Measurements from ENCODE around the gene SKOR1. TPM values are rescaled to one million over a fixed set of nuclear protein-coding genes. Genes with fewer than 3 reads are reported as not detected.
A peak's percentile ranks its signal among the peaks of the same experiment; 100 is the strongest.

SKOR1 gene
- total RNA-seq, 6 experiments from 2014 or later, result 0.05 to 0.21 (median 0.09) TPM; not detected in 1

DNA sequence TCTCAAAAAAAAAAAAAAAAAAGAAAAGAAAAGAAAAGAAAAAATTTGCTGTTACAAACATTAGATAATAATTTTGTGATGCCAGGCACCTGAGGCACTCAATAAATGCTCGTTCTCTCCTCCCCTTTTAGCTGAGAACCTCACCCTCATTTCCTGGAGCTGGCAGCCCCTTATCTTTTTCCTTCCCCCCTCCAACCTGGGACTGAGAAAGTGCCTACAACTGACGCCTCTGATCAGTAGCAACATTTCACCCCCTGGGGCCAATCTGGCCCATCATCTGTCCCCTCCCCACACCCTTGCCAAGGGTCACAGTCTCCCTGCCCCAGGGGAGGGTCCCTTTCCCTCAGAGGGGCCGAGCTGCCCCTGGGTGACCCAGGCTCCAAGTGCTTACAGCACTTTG is 27.1 kb downstream of the SKOR1 start:
- no peaks in the 10 kb centered on the region for H3K4me1 ChIP-seq
- no peaks in the 10 kb centered on the region for H3K9me3 ChIP-seq
- no peak for TF ChIP-seq POLR2A (IDR thresholded peaks at IDR 0.05)
- TF ChIP-seq, protein P1, sequence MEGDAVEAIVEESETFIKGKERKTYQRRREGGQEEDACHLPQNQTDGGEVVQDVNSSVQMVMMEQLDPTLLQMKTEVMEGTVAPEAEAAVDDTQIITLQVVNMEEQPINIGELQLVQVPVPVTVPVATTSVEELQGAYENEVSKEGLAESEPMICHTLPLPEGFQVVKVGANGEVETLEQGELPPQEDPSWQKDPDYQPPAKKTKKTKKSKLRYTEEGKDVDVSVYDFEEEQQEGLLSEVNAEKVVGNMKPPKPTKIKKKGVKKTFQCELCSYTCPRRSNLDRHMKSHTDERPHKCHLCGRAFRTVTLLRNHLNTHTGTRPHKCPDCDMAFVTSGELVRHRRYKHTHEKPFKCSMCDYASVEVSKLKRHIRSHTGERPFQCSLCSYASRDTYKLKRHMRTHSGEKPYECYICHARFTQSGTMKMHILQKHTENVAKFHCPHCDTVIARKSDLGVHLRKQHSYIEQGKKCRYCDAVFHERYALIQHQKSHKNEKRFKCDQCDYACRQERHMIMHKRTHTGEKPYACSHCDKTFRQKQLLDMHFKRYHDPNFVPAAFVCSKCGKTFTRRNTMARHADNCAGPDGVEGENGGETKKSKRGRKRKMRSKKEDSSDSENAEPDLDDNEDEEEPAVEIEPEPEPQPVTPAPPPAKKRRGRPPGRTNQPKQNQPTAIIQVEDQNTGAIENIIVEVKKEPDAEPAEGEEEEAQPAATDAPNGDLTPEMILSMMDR (IDR thresholded peaks at IDR 0.05), result no peak
- H3K4me3 ChIP-seq, result no peak overlapping the region
- DNase-seq (peak in 1 of 3 donors; percentile 33), ATAC-seq (peak in 1 of 4 donors; percentile 36)
- H3K27me3 ChIP-seq, result no peaks in the 10 kb centered on the region
- intact Hi-C loops (cut with DNase I), result loop anchor here in 1 of 2 donors (10.0 kb wide), 1 partner anchor 302 kb away; no protein-coding TSS in a partner anchor
- WGBS (ENCODE audit: insufficient coverage, low coverage, low lambda C conversion rate, missing lambda C conversion rate), result 72% methylated on average over 3 of the region's 3 CpGs
- H3K27ac ChIP-seq, result no peak overlapping the region
- no peaks in the 10 kb centered on the region for H3K36me3 ChIP-seq

DNA sequence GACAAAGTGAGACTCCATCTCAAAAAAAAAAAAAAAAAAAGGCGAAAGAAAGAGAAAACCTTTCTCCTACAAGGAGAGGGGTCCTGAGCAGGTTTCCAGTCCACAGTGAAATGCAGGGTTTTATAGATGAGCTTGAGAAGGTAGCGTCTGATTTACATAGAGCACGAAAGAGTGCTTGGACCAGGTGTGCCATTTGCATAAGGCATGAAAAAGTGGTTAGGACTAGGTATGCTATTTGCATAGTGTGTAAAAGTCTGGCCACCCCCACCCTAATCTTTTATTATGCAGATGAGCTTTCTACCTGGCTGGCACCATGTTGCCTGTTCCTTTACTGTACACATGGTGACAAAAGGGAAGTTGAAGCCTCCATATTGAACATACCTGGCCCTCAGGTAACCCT is 28.1 kb downstream of the SKOR1 start:
- DNase-seq, result no peak
- H3K9me3 ChIP-seq, result no peaks in the 10 kb centered on the region

DNA sequence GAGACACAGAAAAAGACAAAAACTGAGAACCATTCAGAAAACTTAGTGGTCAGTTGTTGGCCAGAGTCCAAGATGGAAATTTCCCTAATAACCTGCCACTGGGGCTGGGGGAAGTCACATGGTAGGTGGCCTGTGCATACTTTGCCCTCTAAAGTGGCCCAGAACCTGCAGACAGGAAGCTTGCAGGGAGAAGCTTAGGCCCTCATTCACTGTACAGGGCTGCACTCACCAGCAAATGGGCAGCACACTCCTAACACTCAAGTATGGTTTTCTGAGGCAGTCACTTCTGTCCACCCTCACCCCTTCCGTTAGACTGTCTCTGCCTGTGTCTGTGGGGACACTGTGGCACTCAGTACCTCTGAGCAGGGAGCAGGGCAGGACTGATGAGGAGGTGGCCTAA is 29.0 kb downstream of the SKOR1 start:
- intact Hi-C loops (cut with DNase I), result loop anchor here in 1 of 2 donors (10.0 kb wide), 1 partner anchor 300 kb away; no protein-coding TSS in a partner anchor
- peak in 1 of 3 donors; percentile 30 for DNase-seq
- TF ChIP-seq POLR2A (IDR thresholded peaks at IDR 0.05), result no peak
- TF ChIP-seq, protein P1 (IDR thresholded peaks at IDR 0.05), result no peak

More for the DNA sequence above, 28.1 kb downstream of the SKOR1 start:
- intact Hi-C loops (cut with DNase I), result loop anchor here in 1 of 2 donors (10.0 kb wide), 1 partner anchor 301 kb away; no protein-coding TSS in a partner anchor
- no peak for ATAC-seq
- no peak for TF ChIP-seq POLR2A (IDR thresholded peaks at IDR 0.05)
- TF ChIP-seq, protein P1 (IDR thresholded peaks at IDR 0.05), result no peak
- 100% methylated on average over 1 of the region's 3 CpGs for WGBS (ENCODE audit: insufficient coverage, low coverage, low lambda C conversion rate, missing lambda C conversion rate)
- Histone ChIP-seq H3K4me1 (no peaks in the 10 kb centered on the region), H3K27ac (no peak overlapping the region), H3K4me3 (no peak overlapping the region), H3K27me3 (no peaks in the 10 kb centered on the region), H3K36me3 (no peaks in the 10 kb centered on the region)

DNA sequence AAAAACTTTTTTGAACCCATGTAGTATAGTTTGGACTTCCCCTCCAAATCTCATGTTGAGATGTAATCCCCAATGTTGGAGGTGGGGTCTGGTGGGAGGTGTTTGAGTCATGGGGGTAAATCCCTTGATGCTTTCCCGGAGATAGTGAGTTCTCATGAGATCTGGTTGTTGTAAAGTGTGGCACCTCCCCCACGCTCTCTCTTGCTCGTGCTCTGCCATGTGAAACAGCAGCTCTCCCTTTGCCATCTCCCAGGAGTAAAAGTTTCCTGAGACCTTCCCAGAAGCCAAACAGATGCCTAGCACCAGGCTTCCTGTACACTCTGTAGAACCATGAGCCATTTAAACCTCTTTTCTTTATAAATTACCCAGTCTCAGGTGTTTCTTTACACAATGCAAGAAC is 30.5 kb downstream of the SKOR1 start:
- no peak for ATAC-seq

More for the DNA sequence above, 29.0 kb downstream of the SKOR1 start:
- no peak for ATAC-seq
- Histone ChIP-seq H3K9me3 (no peaks in the 10 kb centered on the region), H3K4me1 (no peaks in the 10 kb centered on the region), H3K27ac (no peak overlapping the region), H3K4me3 (no peak overlapping the region), H3K27me3 (no peaks in the 10 kb centered on the region), H3K36me3 (no peaks in the 10 kb centered on the region)
- WGBS (ENCODE audit: insufficient coverage, low coverage, low lambda C conversion rate, missing lambda C conversion rate), result no CpG with 5 or more reads among the region's 1 CpG

More for the DNA sequence above, 30.5 kb downstream of the SKOR1 start:
- peak in 1 of 3 donors; percentile 3 for DNase-seq
- Histone ChIP-seq H3K4me3 (no peak overlapping the region), H3K27me3 (no peaks in the 10 kb centered on the region), H3K9me3 (no peaks in the 10 kb centered on the region), H3K27ac (no peak overlapping the region), H3K36me3 (no peaks in the 10 kb centered on the region), H3K4me1 (no peaks in the 10 kb centered on the region)
- no peak for TF ChIP-seq POLR2A (IDR thresholded peaks at IDR 0.05)
- TF ChIP-seq, protein P1 (IDR thresholded peaks at IDR 0.05), result no peak
- intact Hi-C loops (cut with DNase I), result loop anchor here in 1 of 2 donors (10.0 kb wide), 1 partner anchor 299 kb away; no protein-coding TSS in a partner anchor
- 82% methylated on average over 3 of the region's 3 CpGs for WGBS (ENCODE audit: insufficient coverage, low coverage, low lambda C conversion rate, missing lambda C conversion rate)
